ENCODE data around the gene ST6GAL1.

DNA sequence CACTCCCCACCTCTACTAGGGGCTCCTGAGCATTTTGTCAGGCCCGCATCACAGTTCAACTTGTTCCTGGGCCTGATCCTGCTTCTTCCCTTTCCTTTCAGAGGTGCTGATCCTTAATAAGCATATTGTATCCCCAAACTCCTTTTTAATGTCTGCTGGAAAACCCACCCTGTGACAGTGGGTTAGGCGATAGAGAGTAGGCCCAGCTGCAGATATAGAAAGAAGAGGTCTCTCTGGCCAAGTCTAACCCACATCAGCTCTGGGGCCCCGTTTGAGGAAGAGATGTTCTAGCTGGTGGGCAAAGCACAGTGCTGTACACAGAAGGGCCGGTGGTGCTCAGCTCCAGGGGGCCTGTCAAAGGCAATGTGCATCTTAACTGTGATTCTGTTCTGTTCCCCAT, 34.3 kb upstream of the ST6GAL1 start:
- TF ChIP-seq SUZ12 (IDR thresholded peaks at IDR 0.05; ENCODE audit: extremely low read depth, insufficient read depth, insufficient read length) (no peak), YY1 (IDR thresholded peaks at IDR 0.05; ENCODE audit: insufficient read depth, insufficient read length) (no peak), ZNF274 (IDR thresholded peaks at IDR 0.05; ENCODE audit: low read depth, low read length) (no peak)
